Thoracic aorta (tissue), 2 donors: ENCODE measurements around the gene UBE2L3. TPM values are rescaled to one million over a fixed set of nuclear protein-coding genes. Genes with fewer than 3 reads are reported as not detected.

Source experiments
- ATAC-seq: fragments of 150-250 bp; one replicate; pipeline ENCODE4 v1.8.0; 2017; ENCODE audit warnings: low read depth; ENCODE audit not compliant: insufficient number of reproducible peaks, low FRiP score
- DNase-seq: peaks from one replicate; pipeline ENCODE4 v3.0.0-alpha.2; 2020; ENCODE audit warnings: low spot score
- H3K27ac ChIP-seq, 2 donors: fragments of 200-600 bp; sonication (generic); 1 replicate in 1 of 2; 2 replicates in 1 of 2; pipeline ENCODE4 v1.5.1; 2016; ENCODE audit warnings: mild to moderate bottlenecking in 2 of 2, moderate library complexity in 2 of 2
- H3K27me3 ChIP-seq: fragments of 200-600 bp; sonication (generic); replicated peaks from 2 replicates; pipeline ENCODE4 v1.6.0; 2016; ENCODE audit warnings: mild to moderate bottlenecking; ENCODE audit not compliant: insufficient read depth
- H3K36me3 ChIP-seq: fragments of 200-600 bp; sonication (generic); one replicate; pipeline ENCODE4 v1.5.1; 2016
- H3K4me1 ChIP-seq, 2 donors: fragments of 200-600 bp; sonication (generic); 1 replicate in 1 of 2; 2 replicates in 1 of 2; pipeline versions ENCODE4 v1.5.1 to v1.6.0; 2016; ENCODE audit warnings: low read depth in 2 of 2, mild to moderate bottlenecking in 1 of 2; ENCODE audit not compliant: control insufficient read depth in 1 of 2
- H3K4me3 ChIP-seq: fragments of 200-600 bp; sonication (generic); 2 replicates; pipeline ENCODE4 v1.5.1; 2016; ENCODE audit warnings: mild to moderate bottlenecking
- H3K9me3 ChIP-seq: fragments of 200-600 bp; sonication (generic); 2 replicates; pipeline ENCODE4 v1.5.1; 2016
- total RNA-seq, 2 donors: library from RNA; depleted of rRNA; stranded (reverse); fragments of >200 nt; gene quantifications; one replicate each; pipeline versions ENCODE4 v1.1.0 to v1.2.3, GENCODE V29; 2016
- TF ChIP-seq, protein P1 (sequence below): fragments of 200-600 bp; sonication (generic); IDR thresholded peaks from one replicate; pipeline ENCODE4 v1.5.1; 2019; ENCODE audit warnings: antibody characterized with exemption

The UBE2L3 gene
- total RNA-seq, 2 donors from 2014 or later: 33.8 to 38.3 TPM

DNA sequence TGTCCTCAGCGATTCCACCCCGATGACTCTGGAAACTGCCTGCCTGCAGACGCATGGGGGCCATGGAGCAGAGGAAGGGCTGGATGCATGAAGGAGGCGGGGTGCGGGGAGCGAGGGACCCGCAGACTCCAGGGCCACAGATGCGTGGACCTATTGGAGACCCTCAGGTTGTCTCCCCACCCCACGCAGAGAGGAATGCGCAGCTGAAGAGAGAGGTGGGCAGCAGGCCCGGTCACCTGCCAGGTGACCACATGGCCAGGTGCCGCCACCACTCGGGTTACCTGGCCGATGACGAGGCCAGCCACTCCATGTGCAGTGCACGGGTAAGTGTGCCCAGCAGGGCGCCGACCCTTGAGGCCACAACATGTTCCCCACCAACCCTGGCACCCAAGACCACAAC lies 65.4 kb downstream of the UBE2L3 start:
- ATAC-seq (no peak), DNase-seq (no peak)
- Histone ChIP-seq H3K36me3 (no peaks in the 10 kb centered on the region), H3K27ac (no peak overlapping the region), H3K4me3 (no peak overlapping the region), H3K27me3 (no peaks in the 10 kb centered on the region), H3K4me1 (peaks cover 0 to 11% of the 10 kb centered on the region in 2 donors), H3K9me3 (no peaks in the 10 kb centered on the region)
- TF ChIP-seq, protein P1, sequence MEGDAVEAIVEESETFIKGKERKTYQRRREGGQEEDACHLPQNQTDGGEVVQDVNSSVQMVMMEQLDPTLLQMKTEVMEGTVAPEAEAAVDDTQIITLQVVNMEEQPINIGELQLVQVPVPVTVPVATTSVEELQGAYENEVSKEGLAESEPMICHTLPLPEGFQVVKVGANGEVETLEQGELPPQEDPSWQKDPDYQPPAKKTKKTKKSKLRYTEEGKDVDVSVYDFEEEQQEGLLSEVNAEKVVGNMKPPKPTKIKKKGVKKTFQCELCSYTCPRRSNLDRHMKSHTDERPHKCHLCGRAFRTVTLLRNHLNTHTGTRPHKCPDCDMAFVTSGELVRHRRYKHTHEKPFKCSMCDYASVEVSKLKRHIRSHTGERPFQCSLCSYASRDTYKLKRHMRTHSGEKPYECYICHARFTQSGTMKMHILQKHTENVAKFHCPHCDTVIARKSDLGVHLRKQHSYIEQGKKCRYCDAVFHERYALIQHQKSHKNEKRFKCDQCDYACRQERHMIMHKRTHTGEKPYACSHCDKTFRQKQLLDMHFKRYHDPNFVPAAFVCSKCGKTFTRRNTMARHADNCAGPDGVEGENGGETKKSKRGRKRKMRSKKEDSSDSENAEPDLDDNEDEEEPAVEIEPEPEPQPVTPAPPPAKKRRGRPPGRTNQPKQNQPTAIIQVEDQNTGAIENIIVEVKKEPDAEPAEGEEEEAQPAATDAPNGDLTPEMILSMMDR: no peak

DNA sequence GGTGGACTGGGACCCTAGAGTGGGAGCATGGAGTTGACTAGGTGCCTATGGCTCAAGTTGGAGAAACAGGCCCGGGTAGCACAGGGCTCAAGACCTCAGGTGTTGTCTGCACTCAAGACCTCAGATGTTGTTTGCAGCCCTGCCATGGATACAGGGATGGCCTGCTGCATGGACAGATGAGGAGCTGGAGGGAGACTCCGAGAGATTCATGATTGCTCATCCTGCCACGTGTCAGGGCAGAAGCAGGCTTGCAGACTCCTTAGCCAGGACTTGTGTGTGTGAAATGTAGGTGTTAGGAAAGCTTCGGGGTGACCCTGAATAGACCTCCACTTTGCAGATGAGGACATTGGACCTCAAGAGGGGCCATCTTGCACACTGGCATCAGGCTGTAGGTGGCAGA lies 66.0 kb downstream of the UBE2L3 start:
- TF ChIP-seq, protein P1: no peak
- DNase-seq (no peak), ATAC-seq (no peak)
- Histone ChIP-seq H3K9me3 (no peaks in the 10 kb centered on the region), H3K27ac (no peak overlapping the region), H3K36me3 (no peaks in the 10 kb centered on the region), H3K27me3 (no peaks in the 10 kb centered on the region), H3K4me1 (peaks cover 0 to 11% of the 10 kb centered on the region in 2 donors), H3K4me3 (no peak overlapping the region)

DNA sequence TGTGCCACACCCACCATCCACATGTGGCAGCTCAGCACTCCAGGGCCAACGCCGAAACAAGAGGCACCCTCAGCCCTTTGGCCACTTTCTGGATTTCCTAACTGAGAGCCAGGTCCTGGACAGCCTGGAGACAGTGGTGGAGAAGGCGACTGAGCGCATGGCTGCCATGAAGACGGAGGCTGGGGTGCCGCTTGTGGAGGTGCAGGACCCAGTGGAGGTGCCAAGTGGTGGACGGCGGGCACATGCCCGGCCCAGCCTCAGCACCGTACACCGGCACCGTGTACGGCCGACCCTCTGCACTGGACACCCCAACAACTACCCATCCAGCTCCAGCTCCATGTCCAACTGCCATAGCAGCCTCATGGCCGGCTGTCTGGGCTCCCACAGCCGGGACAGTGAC lies 66.6 kb downstream of the UBE2L3 start:
- Histone ChIP-seq H3K9me3 (no peaks in the 10 kb centered on the region), H3K4me3 (no peak overlapping the region), H3K4me1 (peaks cover 0 to 8% of the 10 kb centered on the region in 2 donors), H3K27me3 (no peaks in the 10 kb centered on the region), H3K36me3 (no peaks in the 10 kb centered on the region), H3K27ac (no peak overlapping the region)
- TF ChIP-seq, protein P1: no peak
- ATAC-seq (no peak), DNase-seq (no peak)

DNA sequence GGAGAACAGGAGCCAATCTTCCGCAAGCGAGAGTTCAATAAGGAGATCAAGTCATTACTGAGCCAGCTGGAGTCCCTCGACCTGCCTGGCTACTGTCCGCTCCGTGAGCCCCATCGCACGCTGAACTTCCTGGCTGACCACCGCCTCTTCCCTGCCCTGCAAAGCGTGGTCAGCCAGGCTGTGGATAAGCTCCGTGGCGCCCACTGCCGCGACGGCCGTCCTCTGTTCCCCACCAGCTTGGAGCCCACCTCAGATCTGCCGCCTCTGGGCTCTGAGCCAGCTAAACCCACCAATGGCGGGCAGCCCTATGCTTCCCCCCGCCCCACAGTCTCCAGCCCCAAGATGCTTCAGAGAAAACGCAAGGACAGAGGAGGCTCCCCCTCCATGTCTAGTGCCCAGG lies 67.3 kb downstream of the UBE2L3 start:
- TF ChIP-seq, protein P1: no peak
- DNase-seq: no peak
- no peak overlapping the region for H3K4me3 ChIP-seq
- no peaks in the 10 kb centered on the region for H3K36me3 ChIP-seq
- H3K27me3 ChIP-seq: no peaks in the 10 kb centered on the region
- H3K27ac ChIP-seq: no peak overlapping the region
- peaks cover 0 to 5% of the 10 kb centered on the region in 2 donors for H3K4me1 ChIP-seq
- H3K9me3 ChIP-seq: no peaks in the 10 kb centered on the region
- no peak for ATAC-seq

DNA sequence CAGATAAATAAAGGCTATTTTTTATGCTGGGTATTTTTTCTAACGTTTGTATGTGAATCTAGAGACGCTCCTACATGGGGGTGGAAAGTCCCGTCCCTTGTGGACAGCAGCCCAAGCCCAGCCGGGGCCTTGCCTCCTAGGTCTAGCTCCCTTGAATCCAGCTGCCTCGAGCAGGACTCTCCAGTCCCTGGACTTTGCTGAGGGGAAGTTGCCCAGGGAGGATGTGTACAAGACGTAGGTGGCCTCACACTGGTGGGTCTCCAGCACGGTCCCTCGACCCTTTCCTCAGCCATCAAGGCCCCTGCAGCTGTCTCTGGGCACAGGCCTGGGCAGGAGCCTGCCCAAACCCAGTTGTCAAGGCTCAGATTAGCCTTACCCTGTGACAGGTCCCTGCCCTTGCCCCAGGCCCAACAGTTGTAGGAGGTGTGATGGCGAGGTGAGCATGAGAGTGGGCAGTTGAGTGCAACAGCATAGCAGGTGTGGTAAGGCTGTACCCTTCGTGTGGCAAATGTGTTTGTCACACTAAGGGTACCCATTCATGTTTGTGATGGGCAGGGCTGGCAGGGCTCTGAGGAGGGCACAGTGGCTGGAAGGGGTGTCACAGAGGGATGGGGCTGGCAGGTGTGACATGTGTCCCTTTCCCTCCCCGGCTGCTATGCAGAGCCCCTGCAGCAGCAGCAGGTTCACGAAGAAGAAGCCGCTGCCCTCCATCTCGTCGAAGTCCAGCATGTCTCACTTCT lies 68.4 kb downstream of the UBE2L3 start:
- TF ChIP-seq, protein P1: no peak
- Histone ChIP-seq H3K9me3 (no peaks in the 10 kb centered on the region), H3K4me1 (no peaks in the 10 kb centered on the region), H3K27me3 (no peaks in the 10 kb centered on the region), H3K36me3 (no peaks in the 10 kb centered on the region), H3K4me3 (no peak overlapping the region), H3K27ac (no peak overlapping the region)
- DNase-seq (no peak), ATAC-seq (no peak)
